NCI-H1694 treated with DMSO at 0.1 percent for 48 hours (cell line): ENCODE data around the gene FGD5.

Experiments used
- DNase-seq: peaks from one replicate; lab custom pipeline; 2025; lab: John Stamatoyannopoulos, UW

Gene FGD5

GRCh38 chr3:14818804-14819500, at the start of gene FGD5:
TSS of gene FGD5 (plus strand) at chr3:14818962. CDS start at chr3:14819072, 110 bp downstream.
- no peak for DNase-seq

GRCh38 chr3:14769544-14770325, 49.0 kb upstream of the FGD5 start:
- no peak for DNase-seq

GRCh38 chr3:14770591-14770990, 48.2 kb upstream of the FGD5 start:
- no peak for DNase-seq

- DNase-seq: no peak
Observed at GRCh38 chr3:14771593-14772497, 46.9 kb upstream of the FGD5 start.

GRCh38 chr3:14772533-14773138, 46.1 kb upstream of the FGD5 start:
- DNase-seq: no peak

- DNase-seq: no peak
Observed at GRCh38 chr3:14773281-14773680, 45.5 kb upstream of the FGD5 start.

GRCh38 chr3:14773691-14774128, 45.1 kb upstream of the FGD5 start:
- DNase-seq: no peak

GRCh38 chr3:14774431-14774830, 44.3 kb upstream of the FGD5 start:
- DNase-seq: no peak

- no peak for DNase-seq
Observed at GRCh38 chr3:14775011-14775410, 43.8 kb upstream of the FGD5 start.

GRCh38 chr3:14775563-14775962, 43.2 kb upstream of the FGD5 start:
- no peak for DNase-seq

GRCh38 chr3:14779069-14779685, 39.6 kb upstream of the FGD5 start:
- DNase-seq: no peak

GRCh38 chr3:14780927-14781507, 37.7 kb upstream of the FGD5 start:
- DNase-seq: no peak

GRCh38 chr3:14783480-14784086, 35.2 kb upstream of the FGD5 start:
- no peak for DNase-seq

GRCh38 chr3:14784087-14784681, 34.6 kb upstream of the FGD5 start:
- DNase-seq: no peak

GRCh38 chr3:14785207-14786155, 33.3 kb upstream of the FGD5 start:
- no peak for DNase-seq

- no peak for DNase-seq
Observed at GRCh38 chr3:14786369-14786768, 32.4 kb upstream of the FGD5 start.

- DNase-seq: no peak
Observed at GRCh38 chr3:14787630-14788029, 31.1 kb upstream of the FGD5 start.

- no peak for DNase-seq
Observed at GRCh38 chr3:14788644-14789043, 30.1 kb upstream of the FGD5 start.

- DNase-seq: no peak
Observed at GRCh38 chr3:14789221-14789620, 29.5 kb upstream of the FGD5 start.
